Cardiac fibroblast (primary cell): Measurements from ENCODE around the gene BANP.

Experiments used
- DNase-seq, 2 donors: peaks; one replicate each; pipeline versions ENCODE4 v3.0.0 to v3.0.0-alpha.2; 2010; ENCODE audit warnings: low read depth in 2 of 2
- H3K4me3 ChIP-seq, 2 donors: replicated peaks in 1 of 2; 1 replicate in 1 of 2; 2 replicates in 1 of 2; pipeline ENCODE4 v1.5.1; 2011; ENCODE audit warnings: low read depth in 2 of 2, low read length in 2 of 2, mild to moderate bottlenecking in 2 of 2, moderate library complexity in 1 of 2
- TF ChIP-seq, protein P1 (sequence below): IDR thresholded peaks from one replicate; pipeline ENCODE4 v1.5.1; 2011; ENCODE audit warnings: low read depth, mild to moderate bottlenecking, low read length, inconsistent platforms

Gene BANP

DNA sequence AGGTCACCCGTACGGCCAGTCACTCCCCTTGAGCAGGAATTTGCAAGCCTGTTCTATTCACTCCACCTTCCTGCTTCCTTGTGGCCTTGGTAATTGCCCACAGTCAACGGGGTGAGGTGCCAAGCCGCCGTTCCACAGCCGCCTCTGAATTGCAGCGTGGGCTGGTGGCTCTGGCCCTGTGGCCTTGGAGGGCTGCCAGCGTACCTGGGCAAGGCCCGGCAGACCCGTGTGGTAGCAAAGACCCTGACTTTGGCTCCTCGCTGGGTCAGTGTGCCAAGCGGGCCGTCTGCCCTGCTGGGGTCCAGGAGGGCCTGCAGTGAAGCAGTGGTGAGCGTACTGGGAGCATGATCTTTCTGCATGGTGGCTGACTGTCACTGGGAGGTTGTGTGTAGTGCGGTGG lies 3.6 kb downstream of the BANP start:
- TF ChIP-seq, protein P1, sequence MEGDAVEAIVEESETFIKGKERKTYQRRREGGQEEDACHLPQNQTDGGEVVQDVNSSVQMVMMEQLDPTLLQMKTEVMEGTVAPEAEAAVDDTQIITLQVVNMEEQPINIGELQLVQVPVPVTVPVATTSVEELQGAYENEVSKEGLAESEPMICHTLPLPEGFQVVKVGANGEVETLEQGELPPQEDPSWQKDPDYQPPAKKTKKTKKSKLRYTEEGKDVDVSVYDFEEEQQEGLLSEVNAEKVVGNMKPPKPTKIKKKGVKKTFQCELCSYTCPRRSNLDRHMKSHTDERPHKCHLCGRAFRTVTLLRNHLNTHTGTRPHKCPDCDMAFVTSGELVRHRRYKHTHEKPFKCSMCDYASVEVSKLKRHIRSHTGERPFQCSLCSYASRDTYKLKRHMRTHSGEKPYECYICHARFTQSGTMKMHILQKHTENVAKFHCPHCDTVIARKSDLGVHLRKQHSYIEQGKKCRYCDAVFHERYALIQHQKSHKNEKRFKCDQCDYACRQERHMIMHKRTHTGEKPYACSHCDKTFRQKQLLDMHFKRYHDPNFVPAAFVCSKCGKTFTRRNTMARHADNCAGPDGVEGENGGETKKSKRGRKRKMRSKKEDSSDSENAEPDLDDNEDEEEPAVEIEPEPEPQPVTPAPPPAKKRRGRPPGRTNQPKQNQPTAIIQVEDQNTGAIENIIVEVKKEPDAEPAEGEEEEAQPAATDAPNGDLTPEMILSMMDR = no peak
- no peak for DNase-seq

DNA sequence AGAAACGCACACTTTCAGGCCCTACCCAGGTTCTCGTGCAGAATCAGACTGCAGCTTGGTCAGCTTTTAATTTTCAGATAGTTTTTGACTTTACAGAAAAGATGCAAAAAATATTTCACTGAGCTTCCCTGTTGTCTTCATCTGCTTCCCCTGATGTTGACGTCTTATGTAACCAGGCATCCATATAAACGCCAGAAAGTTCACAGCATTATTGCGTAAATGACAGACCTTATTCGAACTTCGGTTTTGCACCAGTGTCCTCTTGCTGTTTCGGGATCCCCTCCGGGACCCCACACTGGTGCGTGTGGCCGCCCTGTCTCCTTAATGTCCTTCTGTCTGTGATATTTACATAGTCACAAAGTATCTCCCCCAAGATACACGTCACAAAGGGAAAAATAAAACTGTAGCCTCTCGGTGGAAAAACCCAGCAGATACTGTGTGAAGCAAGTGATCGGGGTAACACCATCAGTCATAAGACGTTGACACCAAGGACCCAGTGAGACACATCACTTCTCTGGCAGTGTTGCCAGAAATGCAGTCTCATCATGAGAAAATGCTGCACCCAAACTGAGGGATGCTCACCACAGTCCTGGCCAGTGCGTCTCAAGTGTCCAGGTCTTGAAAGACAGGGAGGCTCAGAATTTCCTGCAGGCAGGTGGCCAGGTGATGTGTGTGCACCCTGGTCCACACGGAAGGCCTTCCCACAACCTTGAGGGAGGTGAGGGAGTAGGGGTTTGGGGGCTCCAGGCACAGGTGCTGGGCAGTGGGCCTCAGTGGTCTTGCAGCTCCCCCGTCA lies 4.3 kb downstream of the BANP start:
- H3K4me3 ChIP-seq = no peak overlapping the region
- peak in 1 of 2 donors; percentile 49 for DNase-seq
- TF ChIP-seq, protein P1 = no peak

More for the DNA sequence above, 3.6 kb downstream of the BANP start:
- no peak overlapping the region for H3K4me3 ChIP-seq

DNA sequence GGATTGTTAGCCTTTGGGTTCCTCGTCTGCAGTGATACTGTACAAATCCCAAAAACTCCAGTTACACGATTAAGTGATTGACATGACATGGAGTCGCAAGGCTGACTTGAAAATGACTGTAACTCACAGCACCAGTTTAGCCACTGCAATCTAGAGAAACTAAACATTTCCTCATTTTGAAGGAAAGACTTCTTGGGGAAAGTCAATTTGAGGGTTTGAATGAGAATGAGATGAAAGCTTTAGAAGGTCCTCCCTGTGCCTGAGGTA lies 4.8 kb downstream of the BANP start:
- no peak overlapping the region for H3K4me3 ChIP-seq
- TF ChIP-seq, protein P1 = no peak
- no peak for DNase-seq

DNA sequence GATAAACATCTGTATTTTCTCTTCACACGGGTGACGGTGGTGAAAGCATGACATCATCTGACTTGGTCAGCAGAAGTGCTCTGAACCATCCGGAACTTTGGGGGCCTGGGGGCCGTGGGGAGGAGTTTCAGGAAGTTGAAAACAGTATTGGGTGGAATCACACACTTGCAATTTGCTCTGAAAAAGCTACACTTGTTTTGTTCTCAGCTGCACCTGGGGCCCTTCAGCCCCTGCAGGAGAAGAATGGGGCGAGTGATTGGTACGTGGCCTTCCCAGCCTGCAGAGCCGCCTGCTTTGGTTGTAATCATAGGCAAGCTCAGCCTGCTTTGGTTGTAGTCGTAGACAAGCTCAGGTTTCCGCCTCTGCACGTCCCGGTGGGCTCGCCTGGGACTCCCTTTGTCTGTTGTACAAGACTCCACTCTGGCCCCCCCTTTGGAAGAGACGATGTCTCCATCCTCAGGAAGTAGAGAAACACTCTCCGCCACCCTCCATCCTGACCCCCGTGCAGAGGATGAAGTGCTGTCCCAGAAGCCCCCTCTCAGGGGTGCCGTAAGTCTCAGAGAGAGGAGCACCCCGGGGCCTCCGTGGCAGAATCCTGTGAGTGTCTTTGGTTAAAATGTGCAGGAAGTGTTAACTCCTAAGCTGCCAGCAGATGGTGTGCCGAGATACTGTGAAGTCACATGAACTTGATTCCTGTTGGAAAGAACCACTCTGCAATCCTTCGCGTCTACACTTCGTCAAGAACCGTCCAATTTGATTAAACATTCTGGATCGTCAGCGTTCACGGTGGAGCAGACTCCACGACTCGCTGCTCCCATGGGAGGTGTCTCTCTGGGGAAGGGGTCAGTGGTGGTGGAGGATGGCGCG lies 5.4 kb downstream of the BANP start:
- no peak overlapping the region for H3K4me3 ChIP-seq
- peak; percentile 70 to 71 for DNase-seq
- TF ChIP-seq, protein P1 = peak; percentile 36

DNA sequence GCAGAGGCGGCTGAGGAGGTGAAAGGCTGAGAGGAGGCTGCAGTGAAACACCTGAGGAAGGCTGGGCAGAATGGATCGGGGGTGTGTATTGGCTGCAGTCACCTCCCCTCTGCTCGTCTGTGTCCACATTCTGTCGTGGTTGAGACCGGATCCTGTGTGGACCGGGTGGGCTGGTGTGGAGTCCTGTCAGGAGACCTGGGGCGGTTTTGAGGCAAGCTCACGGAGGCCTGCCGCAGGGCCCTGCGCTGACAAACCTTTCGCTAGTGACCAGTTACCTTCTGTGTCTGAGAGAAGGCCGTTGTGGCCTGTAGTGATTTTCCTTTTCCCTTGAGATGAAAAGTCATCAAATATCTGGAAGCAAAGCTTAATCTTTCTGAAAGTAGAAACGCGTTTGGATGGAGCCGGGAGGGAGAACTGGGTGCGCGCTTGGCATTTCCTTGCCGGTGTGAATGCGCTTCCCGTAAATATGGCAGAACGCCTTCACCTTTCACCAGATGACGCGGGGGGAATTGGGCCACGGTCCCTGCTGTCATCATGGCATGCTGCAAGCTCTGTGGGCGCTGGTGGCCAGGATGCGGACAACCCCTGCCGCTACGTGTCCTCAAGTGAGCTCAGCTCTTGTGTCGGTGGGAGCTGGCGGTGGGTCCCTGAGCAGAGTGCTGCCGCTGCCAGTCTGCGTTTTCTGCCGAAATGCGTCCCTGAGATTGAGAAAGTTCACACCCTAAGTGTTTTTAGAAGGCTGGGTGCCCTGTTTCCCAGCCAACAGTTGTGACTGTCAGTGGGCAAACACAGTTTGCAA lies 6.3 kb downstream of the BANP start:
- TF ChIP-seq, protein P1 = no peak
- no peak for DNase-seq
- no peak overlapping the region for H3K4me3 ChIP-seq

DNA sequence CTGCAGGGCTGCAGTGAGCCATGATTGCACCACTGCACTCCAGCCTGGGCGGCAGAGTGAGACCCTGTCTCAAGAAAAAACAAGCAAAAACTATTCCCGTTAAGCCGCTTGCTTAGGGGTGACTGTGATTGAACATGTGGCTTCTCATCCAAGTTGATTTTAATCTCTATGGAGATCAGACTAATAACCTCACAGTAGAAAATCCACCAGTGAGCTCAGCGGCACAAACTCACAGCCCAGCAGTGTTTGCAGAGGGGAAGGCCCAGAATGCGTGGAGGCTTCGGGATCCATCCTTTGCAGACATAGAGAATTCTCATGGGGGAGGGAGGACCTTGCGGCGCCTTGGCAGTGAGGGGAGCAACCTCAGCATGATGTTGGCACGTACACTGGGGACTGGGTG lies 7.4 kb downstream of the BANP start:
- DNase-seq = no peak
- H3K4me3 ChIP-seq = no peak overlapping the region
- TF ChIP-seq, protein P1 = no peak
